Lower leg skin (tissue), 4 donors: ENCODE data around the gene HACD2. TPM values are rescaled to one million over a fixed set of nuclear protein-coding genes. Genes with fewer than 3 reads are reported as not detected.
"Not testable (repeated sequence)": the region's sequence is repeated elsewhere in the genome, so short reads cannot be mapped to it uniquely, and the experiment has no call there.

Experiments
- DNase-seq, 2 donors: peaks; one replicate each; pipeline ENCODE4 v3.0.0-alpha.2; 2019; ENCODE audit warnings: low spot score in 2 of 2
- H3K4me3 ChIP-seq: fragments of 200-600 bp; sonication (generic); 2 replicates; pipeline ENCODE4 v1.5.1; 2017; ENCODE audit warnings: mild to moderate bottlenecking, low read depth; ENCODE audit not compliant: poor library complexity, severe bottlenecking
- CTCF ChIP-seq, 3 donors: fragments of 450-650 bp; IDR thresholded peaks; one replicate each; pipeline ENCODE4 v1.5.1; 2016; ENCODE audit warnings: antibody characterized with exemption in 3 of 3, mild to moderate bottlenecking in 3 of 3, moderate library complexity in 2 of 3
- POLR2A ChIP-seq, 2 donors: fragments of 450-650 bp; IDR thresholded peaks; one replicate each; pipeline ENCODE4 v1.6.1; 2016 to 2017; ENCODE audit warnings: antibody characterized with exemption in 2 of 2, mild to moderate bottlenecking in 1 of 2, moderate library complexity in 1 of 2
- WGBS, 2 donors: methylation state at CpG; one replicate each; pipeline ENCODE4 v1.1.5; 2018; 5-methylcytosine and 5-hydroxymethylcytosine counted together
- intact Hi-C: fragments of 100-400 bp; cut with DNase I; formaldehyde crosslinking; loops from one replicate; pipeline ENCODE4 v1.15.0; 2023; ENCODE audit warnings: low total_unique reads
- total RNA-seq, 4 donors: library from RNA; depleted of rRNA; stranded (reverse); fragments of >200 nt; gene quantifications; one replicate each; pipeline ENCODE4 v1.1.0, GENCODE V29; 2016

Gene HACD2
- total RNA-seq, 4 donors from 2014 or later, result 29.3 to 56.4 (median 40.2) TPM

GRCh38 chr3:123489400-123490004, 95.4 kb downstream of the HACD2 start:
- 10 to 11% methylated on average over 8 of the region's 8 CpGs for WGBS, 2 donors
- DNase-seq, result peak; percentile 73 to 95

DNA sequence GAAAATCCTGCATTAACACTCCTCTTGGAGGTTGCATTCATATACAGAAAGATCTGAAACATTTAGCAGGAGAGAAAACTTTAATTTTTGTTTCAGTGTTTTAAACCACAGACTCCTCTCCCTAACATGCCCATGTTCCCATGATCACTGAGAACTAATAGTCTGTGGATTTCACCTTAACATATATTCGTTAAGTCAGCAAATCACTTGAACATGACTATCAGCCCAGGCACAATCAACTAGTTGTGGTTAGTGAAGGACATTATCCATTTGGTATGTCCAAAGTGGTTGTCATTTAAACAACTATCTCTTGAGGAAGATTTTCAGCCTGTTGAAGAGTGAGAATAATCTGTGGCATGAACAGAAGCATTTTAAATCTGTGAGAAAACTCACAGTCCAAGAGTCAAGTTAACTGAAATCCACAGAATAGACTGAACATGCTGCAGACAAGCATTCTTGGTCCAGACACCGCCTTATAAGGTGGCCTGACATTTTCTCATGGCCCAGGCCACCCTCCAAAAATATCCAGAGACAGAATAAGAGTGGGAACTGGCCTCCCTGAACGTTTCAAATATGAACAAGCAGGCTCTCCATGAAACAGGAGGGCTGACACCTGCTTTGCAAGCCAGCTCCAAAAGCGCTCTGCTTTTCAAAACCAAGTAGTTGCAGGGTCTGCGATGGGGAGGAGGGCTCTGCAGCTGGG, 96.1 kb downstream of the HACD2 start:
- TF ChIP-seq POLR2A (IDR thresholded peaks at IDR 0.05), result no peak
- no peak for TF ChIP-seq CTCF (IDR thresholded peaks at IDR 0.05)
- intact Hi-C loops, result loop anchor here (5.0 kb wide), 1 partner anchor 161 kb away; no protein-coding TSS in a partner anchor
- no peak for DNase-seq
- H3K4me3 ChIP-seq, result no peak overlapping the region
- WGBS, 2 donors, result 78 to 84% methylated on average over 5 of the region's 5 CpGs

More at GRCh38 chr3:123489400-123490004, 95.4 kb downstream of the HACD2 start:
- no peak overlapping the region for H3K4me3 ChIP-seq
- no peak for TF ChIP-seq POLR2A (IDR thresholded peaks at IDR 0.05)
- peak in 1 of 3 donors; percentile 64 for TF ChIP-seq CTCF (IDR thresholded peaks at IDR 0.05)
- intact Hi-C loops, result loop anchor here (5.0 kb wide), 1 partner anchor 162 kb away; no protein-coding TSS in a partner anchor

DNA sequence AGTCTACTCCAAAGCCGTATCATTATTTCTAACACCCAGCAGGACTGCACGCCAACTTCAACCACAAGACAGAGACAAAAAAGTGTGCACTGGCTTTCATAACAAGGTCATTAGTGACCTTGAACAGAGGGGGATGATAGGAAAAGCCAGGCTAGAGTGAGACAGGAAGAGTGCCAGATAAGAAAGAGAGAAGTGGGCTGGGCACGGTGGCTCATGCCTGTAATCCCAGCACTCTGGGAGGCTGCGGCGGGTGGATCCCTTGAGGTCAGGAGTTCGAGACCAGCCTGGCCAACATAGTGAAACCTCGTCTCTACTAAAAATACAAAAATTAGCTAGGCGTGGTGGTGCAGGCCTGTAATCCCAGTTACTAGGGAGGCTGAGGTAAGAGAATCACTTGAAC, 97.8 kb downstream of the HACD2 start:
- H3K4me3 ChIP-seq, result not testable (repeated sequence)
- DNase-seq, result peak in 1 of 2 donors; percentile 53
- intact Hi-C loops, result loop anchor here (5.0 kb wide), 1 partner anchor 160 kb away; no protein-coding TSS in a partner anchor
- 87 to 89% methylated on average over 8 of the region's 8 CpGs for WGBS, 2 donors

GRCh38 chr3:123486460-123486859, 98.4 kb downstream of the HACD2 start:
- TF ChIP-seq POLR2A (IDR thresholded peaks at IDR 0.05), result no peak
- TF ChIP-seq CTCF (IDR thresholded peaks at IDR 0.05), result no peak
- DNase-seq, result peak in 1 of 2 donors; percentile 75
- H3K4me3 ChIP-seq, result no peak overlapping the region
- intact Hi-C loops, result loop anchor here (5.0 kb wide), 1 partner anchor 159 kb away; no protein-coding TSS in a partner anchor
- 91 to 93% methylated on average over 7 of the region's 7 CpGs for WGBS, 2 donors

DNA sequence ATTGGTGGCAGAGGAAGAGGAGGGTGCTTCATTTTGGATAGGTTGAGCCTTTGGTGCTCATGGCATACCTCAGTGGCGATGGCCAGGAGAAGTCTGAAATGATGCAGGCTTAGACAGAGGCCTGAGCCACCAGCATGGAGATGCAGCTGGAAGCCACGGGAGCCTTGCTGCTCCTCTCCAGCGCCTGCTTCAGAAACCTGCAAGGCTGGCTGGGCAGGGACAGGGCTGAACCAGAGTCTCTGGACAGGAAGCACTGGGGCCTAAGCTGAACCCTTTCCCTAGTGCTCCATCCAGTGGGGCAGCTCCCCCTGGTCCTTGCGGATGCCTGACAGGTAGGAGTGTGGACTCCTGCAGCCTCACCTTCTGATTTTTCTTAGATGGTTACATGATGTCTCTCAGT, 99.3 kb downstream of the HACD2 start:
- DNase-seq, result peak in 1 of 2 donors; percentile 54
- intact Hi-C loops, result loop anchor here (5.0 kb wide), 1 partner anchor 158 kb away; no protein-coding TSS in a partner anchor
- WGBS, 2 donors, result 77 to 87% methylated on average over 4 of the region's 4 CpGs
- TF ChIP-seq POLR2A (IDR thresholded peaks at IDR 0.05) (no peak), CTCF (IDR thresholded peaks at IDR 0.05) (no peak)
- H3K4me3 ChIP-seq, result no peak overlapping the region

DNA sequence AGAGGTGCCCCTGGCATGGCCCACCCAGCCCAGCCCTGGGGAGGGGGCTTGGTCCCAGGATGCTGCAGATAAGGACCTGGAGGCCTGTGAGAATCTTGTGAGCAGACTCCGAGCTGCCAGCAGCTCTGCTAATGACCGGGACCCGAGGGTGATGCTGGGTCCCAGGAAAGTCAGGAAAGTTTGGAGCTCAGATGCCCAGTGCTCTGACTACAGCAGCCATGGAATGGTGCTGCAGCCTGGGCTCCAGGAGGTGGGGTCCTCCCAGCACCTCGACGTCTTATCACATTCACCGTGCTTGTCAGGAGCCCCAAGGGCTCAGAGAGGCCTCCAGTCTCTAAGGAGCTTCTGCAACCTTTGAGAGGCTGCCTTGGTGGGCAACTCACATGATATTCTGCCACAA, 101.7 kb downstream of the HACD2 start:
- peak in 1 of 2 donors; percentile 50 for DNase-seq
- no peak for TF ChIP-seq CTCF (IDR thresholded peaks at IDR 0.05)
- TF ChIP-seq POLR2A (IDR thresholded peaks at IDR 0.05), result no peak
- H3K4me3 ChIP-seq, result no peak overlapping the region
- intact Hi-C loops, result no loop called here
- 87 to 92% methylated on average over 2 to 6 of the region's 6 CpGs for WGBS, 2 donors
